Testis (tissue), 3 donors: ENCODE data around the gene SIM1. TPM values are rescaled to one million over a fixed set of nuclear protein-coding genes. Genes with fewer than 3 reads are reported as not detected.
"Not testable (repeated sequence)": the region's sequence is repeated elsewhere in the genome, so short reads cannot be mapped to it uniquely, and the experiment has no call there.

Experiments
- DNase-seq: peaks from one replicate; pipeline ENCODE4 v3.0.0-alpha.2; 2019
- H3K27ac ChIP-seq, 2 donors: fragments of 200-600 bp; sonication (generic); one replicate each; pipeline ENCODE4 v1.5.1; 2019
- H3K27me3 ChIP-seq: fragments of 200-600 bp; sonication (generic); one replicate; pipeline ENCODE4 v1.5.1; 2019
- H3K36me3 ChIP-seq: fragments of 200-600 bp; sonication (generic); one replicate; pipeline ENCODE4 v1.5.1; 2017; ENCODE audit warnings: low read depth; ENCODE audit errors: missing control alignments
- H3K4me1 ChIP-seq: fragments of 200-600 bp; sonication (generic); one replicate; pipeline ENCODE4 v1.5.1; 2019
- H3K4me3 ChIP-seq, 2 donors: fragments of 200-600 bp; sonication (generic); one replicate each; pipeline ENCODE4 v1.5.1; 2017 to 2019
- H3K9me3 ChIP-seq: fragments of 200-600 bp; sonication (generic); one replicate; pipeline ENCODE4 v1.5.1; 2017
- POLR2A ChIP-seq: fragments of 450-650 bp; IDR thresholded peaks from one replicate; pipeline ENCODE4 v1.6.1; 2017; ENCODE audit warnings: antibody characterized with exemption, mild to moderate bottlenecking, moderate library complexity
- WGBS, 2 donors: methylation state at CpG; one replicate each; pipeline ENCODE4 v1.1.5; 2018; 5-methylcytosine and 5-hydroxymethylcytosine counted together
- intact Hi-C: fragments of 100-400 bp; cut with DNase I; formaldehyde crosslinking; loops from one replicate; pipeline ENCODE4 v1.15.1; 2023; ENCODE audit warnings: low total_unique reads
- polyA plus RNA-seq: library from polyadenylated mRNA; stranded (reverse); fragments of 350-450 nt; fragmentation: Illumina TruSeq; extraction: RNeasy Lipid Tissue Mini Kit (QIAGEN cat#74804); gene quantifications from one replicate; pipeline ENCODE4 v1.2.3, GENCODE V29; 2014; ENCODE audit warnings: low read depth, low replicate concordance; ENCODE audit not compliant: insufficient read depth
- total RNA-seq, 2 donors: library from RNA; depleted of rRNA; stranded (reverse); fragments of >200 nt; gene quantifications; one replicate each; pipeline ENCODE4 v1.2.3, GENCODE V29; 2016
- TF ChIP-seq, protein P1 (sequence below), 3 experiments: fragments of 450-650 bp in 2 of 3; fragments of 200-600 bp in 1 of 3; sonication (generic) in 1 of 3; IDR thresholded peaks; one replicate each; pipeline ENCODE4 v1.5.1; 2016 to 2019; ENCODE audit warnings: antibody characterized with exemption in 3 of 3, mild to moderate bottlenecking in 2 of 3, moderate library complexity in 1 of 3

The SIM1 gene
- total and polyA plus RNA-seq, 3 donors from 2014 or later, result 0.43 to 1.5 (median 0.88) TPM

DNA sequence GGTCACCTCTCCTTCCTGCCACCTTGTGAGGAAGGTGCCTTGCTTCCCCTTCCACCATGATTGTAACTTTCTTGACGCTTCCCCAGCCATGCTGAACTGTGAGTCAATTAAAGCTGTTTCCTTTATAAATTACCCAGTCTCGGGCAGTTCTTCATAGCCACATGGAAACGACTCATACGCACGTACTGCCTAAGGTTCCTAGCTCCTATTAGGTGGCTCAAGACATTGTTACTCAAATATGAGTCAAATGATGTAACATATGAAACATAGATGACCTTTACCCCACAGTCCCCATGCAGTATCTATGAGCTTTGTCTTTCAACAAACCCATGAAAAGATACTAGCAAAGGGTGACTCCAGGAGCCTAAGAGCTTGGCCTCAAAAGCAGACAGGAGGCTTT lies 98.3 kb downstream of the SIM1 start:
- no peak for DNase-seq
- H3K4me3 ChIP-seq, result no peak overlapping the region
- no peaks in the 10 kb centered on the region for H3K9me3 ChIP-seq
- no peaks in the 10 kb centered on the region for H3K36me3 ChIP-seq
- TF ChIP-seq, protein P1, sequence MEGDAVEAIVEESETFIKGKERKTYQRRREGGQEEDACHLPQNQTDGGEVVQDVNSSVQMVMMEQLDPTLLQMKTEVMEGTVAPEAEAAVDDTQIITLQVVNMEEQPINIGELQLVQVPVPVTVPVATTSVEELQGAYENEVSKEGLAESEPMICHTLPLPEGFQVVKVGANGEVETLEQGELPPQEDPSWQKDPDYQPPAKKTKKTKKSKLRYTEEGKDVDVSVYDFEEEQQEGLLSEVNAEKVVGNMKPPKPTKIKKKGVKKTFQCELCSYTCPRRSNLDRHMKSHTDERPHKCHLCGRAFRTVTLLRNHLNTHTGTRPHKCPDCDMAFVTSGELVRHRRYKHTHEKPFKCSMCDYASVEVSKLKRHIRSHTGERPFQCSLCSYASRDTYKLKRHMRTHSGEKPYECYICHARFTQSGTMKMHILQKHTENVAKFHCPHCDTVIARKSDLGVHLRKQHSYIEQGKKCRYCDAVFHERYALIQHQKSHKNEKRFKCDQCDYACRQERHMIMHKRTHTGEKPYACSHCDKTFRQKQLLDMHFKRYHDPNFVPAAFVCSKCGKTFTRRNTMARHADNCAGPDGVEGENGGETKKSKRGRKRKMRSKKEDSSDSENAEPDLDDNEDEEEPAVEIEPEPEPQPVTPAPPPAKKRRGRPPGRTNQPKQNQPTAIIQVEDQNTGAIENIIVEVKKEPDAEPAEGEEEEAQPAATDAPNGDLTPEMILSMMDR (IDR thresholded peaks at IDR 0.05), result no peak
- no peak for TF ChIP-seq POLR2A
- intact Hi-C loops, result no loop called here
- no peaks in the 10 kb centered on the region for H3K4me1 ChIP-seq
- WGBS, 2 donors, result 91 to 92% methylated on average over 5 of the region's 5 CpGs
- H3K27me3 ChIP-seq, result no peaks in the 10 kb centered on the region
- H3K27ac ChIP-seq, result no peak overlapping the region

DNA sequence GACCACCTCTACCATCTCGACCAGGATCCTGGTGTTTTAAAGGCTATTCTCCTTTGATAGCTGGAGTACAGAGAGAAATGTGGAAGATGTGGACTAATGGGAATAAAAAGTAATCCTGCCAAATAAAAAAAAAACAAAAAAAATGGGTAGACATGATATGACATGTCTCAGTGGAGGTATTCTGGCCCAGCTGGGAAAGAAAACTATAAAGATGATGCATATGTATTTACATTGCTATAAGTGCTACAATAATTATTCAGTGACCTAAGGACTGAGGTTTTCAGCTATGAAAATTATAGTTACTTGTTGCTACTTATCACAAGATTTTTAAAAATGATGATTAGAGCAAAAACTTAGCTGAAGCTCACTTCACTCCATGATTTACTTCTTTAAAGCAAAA lies 101.1 kb downstream of the SIM1 start:
- H3K4me3 ChIP-seq, result no peak overlapping the region
- H3K4me1 ChIP-seq, result no peaks in the 10 kb centered on the region
- no peaks in the 10 kb centered on the region for H3K36me3 ChIP-seq
- H3K9me3 ChIP-seq, result no peaks in the 10 kb centered on the region
- no peak for TF ChIP-seq POLR2A
- TF ChIP-seq, protein P1 (IDR thresholded peaks at IDR 0.05), result no peak
- no peaks in the 10 kb centered on the region for H3K27me3 ChIP-seq
- intact Hi-C loops, result no loop called here
- no peak overlapping the region for H3K27ac ChIP-seq
- no peak for DNase-seq
- 56 to 74% methylated on average over 1 of the region's 1 CpG for WGBS, 2 donors

DNA sequence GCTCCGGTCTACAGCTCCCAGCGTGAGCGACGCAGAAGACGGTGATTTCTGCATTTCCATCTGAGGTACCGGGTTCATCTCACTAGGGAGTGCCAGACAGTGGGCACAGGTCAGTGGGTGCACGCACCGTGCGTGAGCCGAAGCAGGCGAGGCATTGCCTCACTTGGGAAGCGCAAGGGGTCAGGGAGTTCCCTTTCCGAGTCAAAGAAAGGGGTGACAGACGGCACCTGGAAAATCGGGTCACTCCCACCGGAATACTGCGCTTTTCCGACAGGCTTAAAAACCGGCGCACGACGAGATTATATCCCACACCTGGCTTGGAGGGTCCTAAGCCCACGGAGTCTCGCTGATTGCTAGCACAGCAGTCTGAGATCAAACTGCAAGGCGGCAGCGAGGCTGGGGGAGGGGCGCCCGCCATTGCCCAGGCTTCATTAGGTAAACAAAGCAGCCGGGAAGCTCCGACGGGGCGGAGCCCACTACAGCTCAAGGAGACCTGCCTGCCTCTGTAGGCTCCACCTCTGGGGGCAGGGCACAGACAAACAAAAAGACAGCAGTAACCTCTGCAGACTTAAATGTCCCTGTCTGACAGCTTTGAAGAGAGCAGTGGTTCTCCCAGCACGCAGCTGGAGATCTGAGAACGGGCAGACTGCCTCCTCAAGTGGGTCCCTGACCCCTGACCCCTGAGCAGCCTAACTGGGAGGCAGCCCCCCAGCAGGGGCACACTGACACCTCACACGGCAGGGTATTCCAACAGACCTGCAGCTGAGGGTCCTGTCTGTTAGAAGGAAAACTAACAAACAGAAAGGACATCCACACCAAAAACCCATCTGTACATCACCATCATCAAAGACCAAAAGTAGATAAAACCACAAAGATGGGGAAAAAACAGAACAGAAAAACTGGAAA lies 109.7 kb downstream of the SIM1 start:
- DNase-seq, intact Hi-C loops, H3K27ac ChIP-seq, H3K36me3 ChIP-seq, H3K27me3 ChIP-seq, H3K4me3 ChIP-seq, H3K4me1 ChIP-seq, H3K9me3 ChIP-seq: not testable (repeated sequence)
- WGBS, 2 donors, result 71% methylated on average over 32 to 34 of the region's 35 CpGs

DNA sequence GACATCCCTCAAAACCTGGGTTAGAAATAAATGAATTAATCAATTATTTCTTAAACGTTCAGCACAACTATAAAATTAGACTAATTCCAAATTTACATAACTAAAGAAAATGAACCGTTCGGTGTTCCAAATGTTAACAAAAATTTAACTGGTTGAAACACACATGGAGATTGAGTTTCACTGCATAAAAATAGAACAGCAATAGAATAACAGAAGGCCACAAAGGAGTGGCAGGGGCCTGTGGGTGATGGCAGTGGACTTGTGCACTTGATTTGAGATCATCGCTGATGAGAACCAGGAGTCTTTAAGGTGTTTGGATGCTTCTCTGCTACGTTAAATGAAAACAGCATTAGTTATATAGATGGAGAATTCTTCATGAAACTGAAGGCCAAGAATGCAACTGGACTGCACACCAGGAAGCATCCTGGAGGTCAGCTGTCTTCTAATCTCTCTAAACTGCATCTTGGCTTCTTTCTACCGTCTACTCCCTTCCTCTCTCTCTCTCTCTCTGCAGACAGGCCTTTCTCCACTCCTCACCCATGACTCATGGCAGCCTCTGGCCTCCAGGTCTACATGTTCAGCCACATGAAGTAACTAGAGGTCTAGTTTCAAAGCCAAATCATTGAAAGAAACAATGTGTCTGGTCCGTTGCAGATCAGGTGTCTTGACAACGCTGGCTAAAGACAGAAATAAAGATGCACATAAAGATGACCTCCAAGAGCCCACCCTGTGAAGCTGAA lies 111.3 kb downstream of the SIM1 start:
- Histone ChIP-seq H3K9me3 (no peaks in the 10 kb centered on the region), H3K27me3 (no peaks in the 10 kb centered on the region), H3K4me3 (no peak overlapping the region), H3K27ac (no peak overlapping the region), H3K4me1 (no peaks in the 10 kb centered on the region), H3K36me3 (no peaks in the 10 kb centered on the region)
- intact Hi-C loops, result no loop called here
- 68 to 71% methylated on average over 8 of the region's 8 CpGs for WGBS, 2 donors
- no peak for DNase-seq
- no peak for TF ChIP-seq POLR2A
- TF ChIP-seq, protein P1 (IDR thresholded peaks at IDR 0.05), result no peak

DNA sequence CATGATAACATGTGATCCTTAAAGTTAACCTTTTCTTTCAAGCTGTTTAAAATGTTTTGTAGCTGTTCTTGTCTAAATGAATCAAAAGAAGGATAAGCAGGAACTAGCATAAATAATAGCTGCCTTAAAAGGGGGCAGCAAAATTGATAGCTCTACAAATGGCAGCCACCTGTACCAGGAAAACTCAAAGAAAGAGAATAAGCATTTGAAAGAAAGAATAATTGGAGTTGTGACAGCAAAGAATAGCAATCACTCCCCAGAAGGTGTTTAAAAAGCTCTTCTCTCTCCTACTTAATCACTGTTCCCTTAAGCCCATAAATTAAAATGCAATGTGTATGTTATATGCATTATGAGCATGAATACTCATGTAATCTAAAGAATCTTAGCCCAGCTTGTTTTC lies 114.6 kb downstream of the SIM1 start:
- no peak overlapping the region for H3K4me3 ChIP-seq
- no peaks in the 10 kb centered on the region for H3K27me3 ChIP-seq
- no peak for TF ChIP-seq POLR2A
- TF ChIP-seq, protein P1 (IDR thresholded peaks at IDR 0.05), result no peak
- no peak for DNase-seq
- H3K9me3 ChIP-seq, result no peaks in the 10 kb centered on the region
- H3K27ac ChIP-seq, result no peak overlapping the region
- H3K4me1 ChIP-seq, result no peaks in the 10 kb centered on the region
- intact Hi-C loops, result no loop called here
- no peaks in the 10 kb centered on the region for H3K36me3 ChIP-seq
